HG03135 (cell line): ENCODE measurements around the gene MYO1C.
"Not testable (repeated sequence)": the region's sequence is repeated elsewhere in the genome, so short reads cannot be mapped to it uniquely, and the experiment has no call there.

Source experiments
- ATAC-seq: cut with Tn5 transposase; IDR thresholded peaks from one replicate; pipeline ENCODE4 v1.9.1; 2021; ENCODE audit warnings: mild to moderate bottlenecking, moderate library complexity; ENCODE audit not compliant: unreplicated experiment

MYO1C gene

GRCh38 chr17:1467258-1467657 is 25.2 kb downstream of the MYO1C start:
- ATAC-seq = no peak

DNA sequence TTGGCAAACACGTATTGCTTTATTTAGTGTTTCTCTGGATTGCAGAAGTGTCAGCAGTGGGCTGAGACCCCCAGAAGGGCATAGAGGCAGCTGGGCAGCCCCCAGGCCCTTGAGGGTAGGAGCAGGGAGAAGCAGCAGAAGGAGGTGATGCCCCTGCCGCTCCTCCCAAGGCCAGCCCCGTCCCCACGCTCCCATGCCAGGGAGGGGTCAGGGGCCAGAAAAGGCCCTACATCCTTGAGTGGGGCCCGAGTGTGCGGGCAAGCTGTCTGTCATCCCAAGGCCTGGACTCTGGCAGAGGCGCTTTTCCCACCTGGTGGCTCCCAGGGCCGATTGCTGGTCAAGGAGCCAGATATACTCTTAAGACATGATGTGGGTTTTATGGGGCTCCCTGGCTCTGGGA is 28.3 kb downstream of the MYO1C start:
- ATAC-seq = no peak

DNA sequence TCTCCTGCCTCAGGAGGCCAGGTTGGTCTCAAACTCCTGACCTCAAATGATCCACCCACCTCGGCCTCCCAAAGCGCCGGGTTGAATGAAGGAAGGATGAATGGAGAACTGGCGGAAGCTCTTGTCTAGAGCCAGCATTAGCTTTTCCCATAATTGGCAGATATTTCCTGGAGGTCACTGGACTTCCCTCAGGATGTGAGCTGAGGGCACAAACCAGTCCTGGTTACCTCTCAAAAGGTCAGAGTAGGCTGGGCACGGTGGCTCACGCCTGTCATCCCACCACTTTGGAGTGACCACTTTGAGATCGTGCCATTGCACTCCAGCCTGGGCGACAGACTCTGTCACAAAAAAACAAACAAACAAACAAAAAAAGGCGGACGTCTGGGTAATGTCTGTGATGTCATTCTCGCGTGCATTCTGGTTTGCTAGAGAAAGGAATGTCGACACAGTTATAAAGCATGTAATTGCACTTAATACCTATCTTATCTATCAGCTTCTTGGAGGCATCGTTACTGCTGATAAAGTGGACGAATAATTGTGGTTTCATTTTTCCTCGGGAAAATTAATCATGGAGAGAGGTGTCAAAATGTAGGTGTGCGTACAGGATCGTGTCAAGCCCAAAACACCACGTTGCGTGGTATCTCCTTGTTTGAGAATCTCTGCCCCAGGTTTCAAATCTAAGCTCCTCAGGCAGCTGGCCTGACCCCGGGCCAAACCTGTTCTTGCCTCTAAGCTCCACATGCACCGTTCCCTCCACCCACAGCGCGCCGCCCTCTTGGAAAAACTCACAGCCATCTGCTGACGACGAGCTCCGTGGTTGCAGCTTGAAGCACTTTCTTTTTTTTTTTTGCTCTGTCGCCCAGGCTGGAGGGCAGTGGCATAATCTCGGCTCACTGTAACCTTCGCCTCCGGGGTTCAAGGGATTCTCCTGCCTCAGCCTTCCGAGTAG is 30.0 kb downstream of the MYO1C start:
- no peak for ATAC-seq

- no peak for ATAC-seq
These were observed 31.1 kb downstream of the MYO1C start for GRCh38 chr17:1461198-1461944.

DNA sequence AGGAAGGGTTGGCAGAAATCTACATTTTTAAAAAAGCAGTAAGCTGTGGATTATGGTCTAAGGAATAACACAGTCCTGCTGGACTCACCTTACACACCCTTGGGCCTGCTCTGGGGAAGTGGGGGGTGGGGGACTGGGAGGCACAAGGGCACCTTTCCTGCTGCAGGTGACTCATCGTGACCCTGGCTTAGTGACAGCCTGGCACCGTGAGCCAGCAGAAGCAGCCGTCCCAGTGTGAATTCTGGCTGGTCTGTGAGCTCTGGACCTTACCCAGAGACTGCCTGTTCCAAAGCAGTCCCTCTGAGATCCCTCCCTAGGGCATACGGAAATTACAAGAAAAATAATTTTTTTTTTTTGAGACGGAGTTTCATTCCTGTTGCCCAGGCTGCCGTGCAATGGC is 32.3 kb downstream of the MYO1C start:
- ATAC-seq = no peak

DNA sequence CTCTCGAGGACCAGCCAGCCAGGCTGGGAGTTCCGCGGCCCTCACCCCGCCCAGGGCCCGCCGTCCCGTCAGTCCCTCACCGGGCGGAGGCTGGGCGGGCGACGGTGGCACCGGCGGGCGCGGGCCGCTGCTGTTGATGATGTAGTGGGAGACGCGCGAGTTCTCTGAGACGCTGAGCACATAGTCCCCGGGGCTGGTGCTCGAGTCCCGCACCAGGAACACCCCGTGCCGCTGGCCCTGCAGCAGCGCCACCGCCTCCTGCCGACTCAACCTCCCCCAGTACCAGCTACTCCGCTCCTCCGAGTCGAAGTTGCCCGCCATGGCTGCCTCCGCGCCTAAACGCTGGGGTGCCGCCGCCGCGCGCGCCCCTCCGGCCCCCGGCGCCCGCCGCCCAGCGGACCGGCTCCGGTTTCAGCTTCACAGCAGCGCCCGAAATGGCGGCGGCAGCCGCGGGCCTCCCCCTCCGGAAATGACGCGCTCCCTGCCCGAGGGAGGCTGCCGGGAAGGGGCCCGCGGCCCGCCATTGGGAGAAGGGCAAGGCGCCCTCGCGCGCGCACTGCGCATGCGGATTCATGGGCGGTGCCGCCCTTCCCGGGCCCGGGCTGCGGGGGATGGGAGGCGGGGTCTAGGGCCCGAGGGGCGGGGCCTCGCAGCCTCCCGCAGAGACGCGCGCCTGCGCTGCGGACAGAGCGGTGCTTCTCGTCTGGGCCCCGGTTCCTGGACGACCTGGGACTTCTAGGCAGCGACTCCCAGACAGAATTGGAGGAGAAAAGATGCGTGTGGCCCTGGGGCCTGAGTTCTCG is 36.5 kb downstream of the MYO1C start, which contains the start of gene CRK:
Gene CRK (minus strand): TSS at position 436 of the 803 bp plus-strand sequence. CDS start 115 bp downstream, at position 321.
- peak; percentile 80 for ATAC-seq

GRCh38 chr17:1455291-1455796 is 37.1 kb downstream of the MYO1C start:
- ATAC-seq = peak; percentile 32

GRCh38 chr17:1454541-1454940 is 37.9 kb downstream of the MYO1C start:
- no peak for ATAC-seq

DNA sequence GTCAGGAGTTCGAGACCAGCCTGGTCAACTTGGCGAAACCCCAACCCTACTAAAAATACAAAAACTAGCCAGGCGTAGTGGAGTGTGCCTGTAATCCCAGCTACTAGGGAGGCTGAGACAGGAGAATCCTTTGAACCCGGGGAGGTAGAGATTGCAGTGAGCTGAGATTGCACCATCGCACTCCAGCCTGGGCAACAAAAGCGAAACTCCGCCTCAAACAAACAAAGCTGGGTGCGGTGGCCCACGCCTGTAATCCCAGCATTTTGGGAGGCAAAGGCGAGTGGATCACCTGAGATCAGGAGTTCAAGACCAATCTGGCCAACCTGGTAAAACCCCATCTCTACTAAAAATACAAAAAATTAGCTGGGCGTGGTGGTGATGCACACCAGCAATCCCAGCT is 38.8 kb downstream of the MYO1C start:
- ATAC-seq = not testable (repeated sequence)

- ATAC-seq = no peak
These were observed 39.6 kb downstream of the MYO1C start for GRCh38 chr17:1452836-1453235.

- not testable (repeated sequence) for ATAC-seq
These were observed 42.2 kb downstream of the MYO1C start for GRCh38 chr17:1450261-1450660.

GRCh38 chr17:1449412-1449967 is 43.0 kb downstream of the MYO1C start:
- no peak for ATAC-seq

DNA sequence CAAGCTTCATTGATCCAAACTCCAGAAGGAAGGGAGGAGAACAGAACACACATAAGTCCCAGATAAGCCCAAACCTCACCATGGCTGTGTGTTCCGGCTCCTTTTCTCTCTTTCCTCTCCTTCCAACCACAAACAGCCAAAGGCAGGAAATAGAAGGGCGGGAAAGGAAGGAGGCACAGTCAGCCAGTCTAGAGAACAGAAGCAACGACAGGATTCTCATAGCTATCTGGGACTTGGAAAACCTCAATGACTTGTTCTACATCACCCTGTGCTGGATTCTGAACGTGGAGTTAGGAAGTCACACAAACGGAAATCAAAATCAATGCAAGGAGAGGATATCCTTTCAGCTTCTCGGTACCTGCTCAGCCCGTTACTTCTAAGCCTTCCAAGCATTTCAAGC is 45.4 kb downstream of the MYO1C start:
- no peak for ATAC-seq

- ATAC-seq = no peak
These were observed 46.3 kb downstream of the MYO1C start for GRCh38 chr17:1446201-1446600.

GRCh38 chr17:1445695-1446094 is 46.8 kb downstream of the MYO1C start:
- ATAC-seq = not testable (repeated sequence)

DNA sequence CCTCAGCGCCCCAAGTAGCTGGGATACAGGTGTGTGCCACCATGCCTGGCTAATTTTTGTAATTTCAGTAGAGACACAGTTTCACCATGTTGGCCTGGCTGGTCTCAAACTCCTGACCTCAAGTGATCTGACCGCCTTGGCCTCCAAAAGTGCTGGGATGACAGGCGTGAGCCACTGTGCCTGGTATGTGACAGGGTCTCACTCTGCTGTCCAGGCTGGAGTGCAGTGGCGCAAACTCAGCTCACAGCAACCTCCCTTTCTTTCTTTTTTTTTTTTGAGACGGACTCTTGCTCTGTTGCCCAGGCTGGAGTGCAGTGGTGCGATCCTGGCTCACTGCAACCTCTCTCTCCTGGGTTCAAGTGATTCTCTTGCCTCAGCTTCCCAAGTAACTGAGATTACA is 49.8 kb downstream of the MYO1C start:
- ATAC-seq = not testable (repeated sequence)

DNA sequence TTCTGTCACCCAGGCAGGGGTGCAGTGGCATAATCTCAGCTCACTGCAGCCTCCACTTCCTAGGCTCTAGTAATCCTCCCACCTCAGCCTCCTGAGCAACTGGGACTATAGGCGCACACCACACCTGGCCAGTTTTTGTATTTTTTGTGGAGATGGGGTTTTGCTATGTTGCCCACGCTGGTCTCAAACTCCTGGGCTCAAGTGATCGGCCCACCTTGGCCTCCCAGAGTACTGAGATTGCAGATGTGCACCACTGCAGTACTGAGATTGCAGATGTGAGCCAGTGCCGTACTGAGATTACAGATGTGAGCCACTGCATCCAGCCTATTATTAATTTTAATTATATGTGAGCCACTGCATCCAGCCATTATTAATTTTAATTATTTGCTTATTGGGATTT is 50.3 kb downstream of the MYO1C start:
- no peak for ATAC-seq

- no peak for ATAC-seq
These were observed 51.6 kb downstream of the MYO1C start for GRCh38 chr17:1440921-1441320.

GRCh38 chr17:1438593-1439083 is 53.8 kb downstream of the MYO1C start:
- ATAC-seq = no peak

- no peak for ATAC-seq
These were observed 57.2 kb downstream of the MYO1C start for GRCh38 chr17:1435326-1435725.
